Measurements from ENCODE around the gene IL22RA1. TPM values are rescaled to one million over a fixed set of nuclear protein-coding genes. Genes with fewer than 3 reads are reported as not detected.

IL22RA1 gene
- total RNA-seq, 1 experiment from 2014 or later: 32.8 TPM

DNA sequence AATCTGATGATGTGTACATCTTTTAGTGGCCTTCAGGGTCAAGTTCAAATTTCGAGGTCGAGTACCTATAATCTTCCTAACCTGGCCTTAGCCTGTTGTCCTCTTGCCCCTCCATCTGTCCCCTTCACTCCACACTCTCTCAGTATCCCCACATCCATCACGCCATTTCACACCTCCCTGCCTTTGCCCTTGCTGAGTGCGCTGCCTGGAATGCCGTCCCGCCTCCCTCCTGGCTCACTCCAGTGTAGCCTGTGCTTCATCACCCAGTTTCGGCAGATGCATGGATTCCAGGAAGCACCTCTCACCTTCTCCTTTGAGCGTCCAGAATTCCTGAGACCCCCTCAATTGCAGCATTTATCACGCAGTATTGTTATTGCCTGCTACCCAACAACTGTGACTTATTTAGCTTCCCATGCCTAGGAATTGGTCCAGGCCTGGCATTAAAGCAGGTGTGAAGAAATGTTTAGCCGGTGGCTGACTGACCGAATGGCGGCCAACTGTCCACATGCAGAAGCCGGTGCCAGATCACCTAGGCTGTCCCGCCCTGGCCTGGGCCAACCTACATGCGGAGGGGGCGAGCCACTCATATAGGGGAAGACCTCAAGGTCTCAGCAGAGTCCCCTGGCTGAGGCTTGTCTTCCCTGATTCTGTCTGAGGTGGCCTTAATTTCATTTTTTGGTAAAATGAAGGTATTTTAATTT, 65.5 kb downstream of the IL22RA1 start:
- no peak for DNase-seq (ENCODE audit: low spot score)

DNA sequence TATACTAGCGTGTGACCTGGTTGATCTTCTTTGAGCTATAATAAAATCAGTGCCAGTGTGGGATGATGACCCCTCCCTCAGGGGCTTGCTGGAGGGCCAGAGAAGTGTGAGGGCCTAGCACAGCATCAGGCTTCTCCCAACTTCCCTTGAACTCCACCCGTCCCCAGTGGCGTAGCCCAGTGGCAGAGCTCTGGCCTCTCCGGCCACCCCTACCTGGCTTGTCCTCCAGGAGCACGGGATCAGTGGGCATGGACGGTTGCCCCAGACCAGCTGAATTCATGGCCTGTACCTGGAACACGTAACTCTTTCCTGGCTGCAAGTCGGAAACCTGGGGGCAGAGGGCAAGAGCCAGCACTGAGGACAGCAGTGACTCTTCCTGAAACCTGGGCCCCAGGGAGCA, 67.0 kb downstream of the IL22RA1 start:
- DNase-seq (ENCODE audit: low spot score): no peak

GRCh38 chr1:24075590-24075854, 67.4 kb downstream of the IL22RA1 start:
- no peak for DNase-seq (ENCODE audit: low spot score)

- peak; percentile 31 for DNase-seq (ENCODE audit: low spot score)
These were observed 67.9 kb downstream of the IL22RA1 start for GRCh38 chr1:24074817-24075589.

DNA sequence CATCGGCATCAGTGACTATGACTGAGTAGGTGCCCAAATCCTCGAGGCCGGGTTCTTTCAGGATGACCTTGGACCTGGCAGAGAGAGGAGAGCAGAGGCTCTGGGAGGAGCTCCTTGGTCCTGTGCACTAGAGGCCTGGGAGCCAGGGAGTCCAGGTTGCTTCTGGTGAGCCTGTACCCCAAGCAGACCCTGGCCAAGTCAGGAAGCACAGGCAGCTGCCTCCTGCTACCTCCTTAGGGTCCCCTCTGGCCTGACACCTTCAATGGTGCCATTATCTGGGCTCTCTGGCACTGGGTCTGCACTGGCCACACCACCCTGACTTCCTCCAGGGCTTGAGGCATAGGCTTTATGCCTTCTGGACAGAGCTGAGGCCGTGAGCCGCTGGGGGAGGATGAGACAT, 68.7 kb downstream of the IL22RA1 start:
- DNase-seq (ENCODE audit: low spot score): no peak

- no peak for DNase-seq (ENCODE audit: low spot score)
These were observed 71.0 kb downstream of the IL22RA1 start for GRCh38 chr1:24071941-24072340.

- DNase-seq (ENCODE audit: low spot score): peak; percentile 97
These were observed 72.0 kb downstream of the IL22RA1 start for GRCh38 chr1:24070821-24071393.

GRCh38 chr1:24069817-24070216, 73.1 kb downstream of the IL22RA1 start:
- no peak for DNase-seq (ENCODE audit: low spot score)

Other genes starting within 250 kb of the IL22RA1 start
- not detected in 2 replicates for gene CNR2, start 229.8 kb downstream of the IL22RA1 start, total RNA-seq (2014; rRNA removed; shearing (Covaris generic))
- 56.4 and 74.5 TPM in 2 replicates for gene PNRC2, start 183.3 kb downstream of the IL22RA1 start, total RNA-seq (2014; rRNA removed; shearing (Covaris generic))
- gene SRSF10, start 162.8 kb downstream of the IL22RA1 start, total RNA-seq (2014; rRNA removed; shearing (Covaris generic)): 140 and 147 TPM in 2 replicates
- gene MYOM3, start 31.0 kb downstream of the IL22RA1 start, total RNA-seq (2014; rRNA removed; shearing (Covaris generic)): 19.8 and 20.7 TPM in 2 replicates
- 3.3 and 3.5 TPM in 2 replicates for gene IFNLR1, start 44.1 kb upstream of the IL22RA1 start, total RNA-seq (2014; rRNA removed; shearing (Covaris generic))
- gene GRHL3, start 176.2 kb upstream of the IL22RA1 start, total RNA-seq (2014; rRNA removed; shearing (Covaris generic)): 5.5 and 9.0 TPM in 2 replicates